RWPE2 (cell line): Measurements from ENCODE around the gene SYN1.

Experiments used
- ATAC-seq: fragments of 200-7000 bp; cut with Tn5 transposase; 3 replicates; pipeline ENCODE4 v1.9.1; 2021; ENCODE audit warnings: low read depth
- DNase-seq: peaks from one replicate; pipeline ENCODE4 v3.0.0-alpha.2; 2020; ENCODE audit warnings: low spot score
- H3K27ac ChIP-seq: fragments of 450-650 bp; 2 replicates; pipeline ENCODE4 v1.5.1; 2017; ENCODE audit warnings: mild to moderate bottlenecking; ENCODE audit not compliant: poor library complexity, severe bottlenecking
- H3K27me3 ChIP-seq: fragments of 250-450 bp; sonication (Bioruptor Pico); 2 replicates; pipeline ENCODE4 v1.5.1; 2021; ENCODE audit warnings: mild to moderate bottlenecking, moderate library complexity; ENCODE audit not compliant: insufficient read depth, poor library complexity, severe bottlenecking
- H3K36me3 ChIP-seq: fragments of 250-450 bp; sonication (Bioruptor Pico); 2 replicates; pipeline ENCODE4 v1.5.1; 2020; ENCODE audit warnings: low read depth, mild to moderate bottlenecking, moderate library complexity
- H3K4me1 ChIP-seq: fragments of 250-450 bp; sonication (Bioruptor Pico); 2 replicates; pipeline ENCODE4 v1.5.1; 2021; ENCODE audit warnings: mild to moderate bottlenecking, moderate library complexity; ENCODE audit not compliant: insufficient read depth, poor library complexity, severe bottlenecking
- H3K4me3 ChIP-seq: fragments of 250-450 bp; sonication (Bioruptor Pico); 2 replicates; pipeline ENCODE4 v1.5.1; 2021; ENCODE audit warnings: mild to moderate bottlenecking, moderate library complexity; ENCODE audit not compliant: severe bottlenecking
- H3K9me3 ChIP-seq: fragments of 250-450 bp; sonication (Bioruptor Pico); 2 replicates; pipeline ENCODE4 v1.5.1; 2021; ENCODE audit warnings: mild to moderate bottlenecking, moderate library complexity; ENCODE audit not compliant: severe bottlenecking
- TF ChIP-seq, protein P1 (sequence below): fragments of 450-650 bp; IDR thresholded peaks from one replicate; pipeline ENCODE4 v1.5.1; 2017; ENCODE audit warnings: mild to moderate bottlenecking, moderate library complexity; ENCODE audit not compliant: poor library complexity, severe bottlenecking

Gene SYN1

DNA sequence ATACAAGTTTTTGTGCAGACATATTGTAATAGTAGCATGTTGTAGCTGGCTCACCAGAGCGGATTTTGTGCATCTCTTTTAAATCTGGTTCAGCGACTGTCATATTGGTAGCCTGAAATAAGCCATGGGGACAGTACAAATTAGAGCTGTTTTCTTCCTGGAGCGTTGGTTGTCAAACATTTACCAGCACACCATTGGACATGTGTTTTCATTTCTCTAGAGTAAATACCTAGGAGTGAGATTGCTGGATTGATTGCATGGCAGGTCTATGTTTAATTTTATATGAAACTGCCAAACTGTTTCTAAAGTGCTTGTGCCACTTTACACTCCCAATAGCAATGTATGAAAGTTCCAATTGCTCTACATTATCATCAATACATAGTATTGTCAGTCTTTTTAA is 61.2 kb downstream of the SYN1 start:
- no peak overlapping the region for H3K4me3 ChIP-seq
- no peak for ATAC-seq
- H3K27me3 ChIP-seq: no peaks in the 10 kb centered on the region
- no peak overlapping the region for H3K27ac ChIP-seq
- peaks cover 9% of the 10 kb centered on the region for H3K36me3 ChIP-seq
- peaks cover 3% of the 10 kb centered on the region for H3K4me1 ChIP-seq
- DNase-seq: no peak
- TF ChIP-seq, protein P1, sequence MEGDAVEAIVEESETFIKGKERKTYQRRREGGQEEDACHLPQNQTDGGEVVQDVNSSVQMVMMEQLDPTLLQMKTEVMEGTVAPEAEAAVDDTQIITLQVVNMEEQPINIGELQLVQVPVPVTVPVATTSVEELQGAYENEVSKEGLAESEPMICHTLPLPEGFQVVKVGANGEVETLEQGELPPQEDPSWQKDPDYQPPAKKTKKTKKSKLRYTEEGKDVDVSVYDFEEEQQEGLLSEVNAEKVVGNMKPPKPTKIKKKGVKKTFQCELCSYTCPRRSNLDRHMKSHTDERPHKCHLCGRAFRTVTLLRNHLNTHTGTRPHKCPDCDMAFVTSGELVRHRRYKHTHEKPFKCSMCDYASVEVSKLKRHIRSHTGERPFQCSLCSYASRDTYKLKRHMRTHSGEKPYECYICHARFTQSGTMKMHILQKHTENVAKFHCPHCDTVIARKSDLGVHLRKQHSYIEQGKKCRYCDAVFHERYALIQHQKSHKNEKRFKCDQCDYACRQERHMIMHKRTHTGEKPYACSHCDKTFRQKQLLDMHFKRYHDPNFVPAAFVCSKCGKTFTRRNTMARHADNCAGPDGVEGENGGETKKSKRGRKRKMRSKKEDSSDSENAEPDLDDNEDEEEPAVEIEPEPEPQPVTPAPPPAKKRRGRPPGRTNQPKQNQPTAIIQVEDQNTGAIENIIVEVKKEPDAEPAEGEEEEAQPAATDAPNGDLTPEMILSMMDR: no peak
- H3K9me3 ChIP-seq: no peaks in the 10 kb centered on the region

- DNase-seq (peak; percentile 90), ATAC-seq (peak; percentile 99)
- TF ChIP-seq, protein P1: no peak
Observed at GRCh38 chrX:47556045-47556623, 63.5 kb downstream of the SYN1 start.

GRCh38 chrX:47543496-47543895 is 76.2 kb downstream of the SYN1 start:
- Histone ChIP-seq H3K9me3 (no peaks in the 10 kb centered on the region), H3K27me3 (no peaks in the 10 kb centered on the region), H3K4me3 (no peak overlapping the region), H3K4me1 (no peaks in the 10 kb centered on the region), H3K27ac (no peak overlapping the region), H3K36me3 (no peaks in the 10 kb centered on the region)
- DNase-seq (no peak), ATAC-seq (no peak)
- TF ChIP-seq, protein P1: no peak

More at GRCh38 chrX:47556045-47556623, 63.5 kb downstream of the SYN1 start:
- peak overlapping the region; percentile 29 for H3K27ac ChIP-seq
- no peaks in the 10 kb centered on the region for H3K9me3 ChIP-seq
- H3K4me1 ChIP-seq: no peaks in the 10 kb centered on the region
- peak overlapping the region; percentile 51 for H3K4me3 ChIP-seq
- H3K36me3 ChIP-seq: no peaks in the 10 kb centered on the region
- H3K27me3 ChIP-seq: no peaks in the 10 kb centered on the region

- DNase-seq (no peak), ATAC-seq (peak; percentile 100)
- Histone ChIP-seq H3K36me3 (no peaks in the 10 kb centered on the region), H3K4me3 (no peak overlapping the region), H3K9me3 (no peaks in the 10 kb centered on the region), H3K27ac (peak overlapping the region; percentile 35), H3K4me1 (no peaks in the 10 kb centered on the region), H3K27me3 (no peaks in the 10 kb centered on the region)
- TF ChIP-seq, protein P1: peak; percentile 77
Observed at GRCh38 chrX:47540754-47541538, 78.7 kb downstream of the SYN1 start.

DNA sequence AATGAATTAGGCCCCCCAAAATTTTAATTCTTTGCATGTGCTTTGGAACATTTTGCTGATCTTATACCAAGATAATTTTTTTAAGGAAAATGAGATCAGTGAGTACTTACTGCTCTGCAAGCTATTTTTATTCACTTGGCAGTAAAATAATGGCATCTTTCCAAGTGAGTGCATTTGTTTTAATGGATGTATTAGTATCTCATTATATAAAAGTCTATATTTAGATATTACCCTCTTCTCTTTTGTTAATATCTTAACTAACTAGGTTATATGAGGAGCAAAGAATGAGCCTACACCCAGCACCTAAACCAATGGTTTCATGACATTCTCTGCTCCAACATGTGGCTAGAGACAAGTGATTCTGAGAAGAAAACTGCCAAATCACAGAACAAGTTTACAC is 79.8 kb downstream of the SYN1 start:
- TF ChIP-seq, protein P1: no peak
- Histone ChIP-seq H3K9me3 (no peaks in the 10 kb centered on the region), H3K27me3 (no peaks in the 10 kb centered on the region), H3K36me3 (no peaks in the 10 kb centered on the region), H3K4me3 (no peak overlapping the region), H3K4me1 (no peaks in the 10 kb centered on the region), H3K27ac (no peak overlapping the region)
- no peak for DNase-seq
- ATAC-seq: no peak
